HG03520 (cell line): Measurements from ENCODE around the gene ZNG1B.
"Not testable (repeated sequence)": the region's sequence is repeated elsewhere in the genome, so short reads cannot be mapped to it uniquely, and the experiment has no call there.

Source experiments
- ATAC-seq: cut with Tn5 transposase; IDR thresholded peaks from one replicate; pipeline ENCODE4 v1.9.1; 2021; ENCODE audit warnings: mild to moderate bottlenecking, moderate library complexity; ENCODE audit not compliant: unreplicated experiment

Gene ZNG1B

GRCh38 chr2:113542529-113542928, 105.0 kb downstream of the ZNG1B start:
- ATAC-seq: not testable (repeated sequence)
